Hepatocyte (in vitro differentiated cells): ENCODE results near the gene IER5. TPM values are rescaled to one million over a fixed set of nuclear protein-coding genes. Genes with fewer than 3 reads are reported as not detected.
"Not testable (repeated sequence)": the region's sequence is repeated elsewhere in the genome, so short reads cannot be mapped to it uniquely, and the experiment has no call there.

ENCODE experiments used
- DNase-seq: peaks from one replicate; pipeline ENCODE4 v3.0.0-alpha.2; 2016; ENCODE audit warnings: low spot score
- H2AFZ ChIP-seq: fragments of 200-600 bp; sonication (generic); 2 replicates; pipeline ENCODE4 v1.6.0; 2016; ENCODE audit warnings: antibody characterized with exemption, mild to moderate bottlenecking
- H3K27ac ChIP-seq: fragments of 200-600 bp; sonication (generic); 2 replicates; pipeline ENCODE4 v1.5.1; 2016; ENCODE audit warnings: mild to moderate bottlenecking
- H3K27me3 ChIP-seq: fragments of 200-600 bp; sonication (generic); 2 replicates; pipeline ENCODE4 v1.6.1; 2016
- H3K36me3 ChIP-seq: fragments of 200-600 bp; sonication (generic); replicated peaks from 2 replicates; pipeline ENCODE4 v1.5.1; 2016; ENCODE audit warnings: low read depth; ENCODE audit not compliant: insufficient read depth
- H3K4me1 ChIP-seq: fragments of 200-600 bp; sonication (generic); 2 replicates; pipeline ENCODE4 v1.5.1; 2016; ENCODE audit warnings: mild to moderate bottlenecking, moderate library complexity; ENCODE audit not compliant: insufficient read depth
- H3K4me2 ChIP-seq: fragments of 200-600 bp; sonication (generic); 2 replicates; pipeline ENCODE4 v1.6.0; 2016
- H3K4me3 ChIP-seq: fragments of 200-600 bp; sonication (generic); 2 replicates; pipeline ENCODE4 v1.5.1; 2016; ENCODE audit warnings: mild to moderate bottlenecking
- H3K79me2 ChIP-seq: fragments of 200-600 bp; sonication (generic); 2 replicates; pipeline ENCODE4 v1.6.0; 2017; ENCODE audit warnings: mild to moderate bottlenecking
- H3K9me2 ChIP-seq: fragments of 200-600 bp; sonication (generic); replicated peaks from 2 replicates; pipeline ENCODE4 v1.6.0; 2017; ENCODE audit warnings: mild to moderate bottlenecking; ENCODE audit not compliant: insufficient read depth
- H3K9me3 ChIP-seq: fragments of 200-600 bp; sonication (generic); 2 replicates; pipeline ENCODE4 v1.5.1; 2016; ENCODE audit warnings: low read depth, mild to moderate bottlenecking
- H4K20me1 ChIP-seq: fragments of 200-600 bp; sonication (generic); 2 replicates; pipeline ENCODE4 v1.6.0; 2016; ENCODE audit warnings: mild to moderate bottlenecking; ENCODE audit not compliant: insufficient read depth, poor library complexity, severe bottlenecking
- EZH2 ChIP-seq: fragments of 200-600 bp; sonication (generic); IDR thresholded peaks from 2 replicates; pipeline ENCODE4 v1.6.1; 2016; ENCODE audit warnings: antibody characterized with exemption, mild to moderate bottlenecking, borderline replicate concordance
- EZH2phosphoT487 ChIP-seq: fragments of 200-600 bp; sonication (generic); IDR thresholded peaks from one replicate; pipeline ENCODE4 v1.6.1; 2018; ENCODE audit warnings: antibody characterized with exemption, mild to moderate bottlenecking, low read depth, moderate library complexity; ENCODE audit not compliant: unreplicated experiment, severe bottlenecking
- WGBS: methylation state at CpG from one replicate; pipeline ENCODE4 v1.1.6; 2016; ENCODE audit warnings: low lambda C conversion rate; ENCODE audit errors: missing lambda C conversion rate; 5-methylcytosine and 5-hydroxymethylcytosine counted together
- polyA plus RNA-seq: library from polyadenylated mRNA; unstranded; fragments of >200 nt; fragmentation: Nextera tagmentation; extraction: Ambion mirVana; gene quantifications from 2 replicates; pipeline ENCODE4 v1.2.1, GENCODE V29; 2016
- total RNA-seq: library from RNA; depleted of rRNA; stranded (reverse); fragments of >200 nt; gene quantifications from 2 replicates; pipeline ENCODE4 v1.2.3, GENCODE V29; 2014
- TF ChIP-seq, protein P1 (sequence below): fragments of 200-600 bp; sonication (generic); IDR thresholded peaks from 2 replicates; pipeline ENCODE4 v1.5.1; 2016; ENCODE audit warnings: antibody characterized with exemption, mild to moderate bottlenecking; ENCODE audit not compliant: poor library complexity

Gene IER5
- total and polyA plus RNA-seq, 2 experiments from 2014 or later, result 16.6 to 23.1 TPM

DNA sequence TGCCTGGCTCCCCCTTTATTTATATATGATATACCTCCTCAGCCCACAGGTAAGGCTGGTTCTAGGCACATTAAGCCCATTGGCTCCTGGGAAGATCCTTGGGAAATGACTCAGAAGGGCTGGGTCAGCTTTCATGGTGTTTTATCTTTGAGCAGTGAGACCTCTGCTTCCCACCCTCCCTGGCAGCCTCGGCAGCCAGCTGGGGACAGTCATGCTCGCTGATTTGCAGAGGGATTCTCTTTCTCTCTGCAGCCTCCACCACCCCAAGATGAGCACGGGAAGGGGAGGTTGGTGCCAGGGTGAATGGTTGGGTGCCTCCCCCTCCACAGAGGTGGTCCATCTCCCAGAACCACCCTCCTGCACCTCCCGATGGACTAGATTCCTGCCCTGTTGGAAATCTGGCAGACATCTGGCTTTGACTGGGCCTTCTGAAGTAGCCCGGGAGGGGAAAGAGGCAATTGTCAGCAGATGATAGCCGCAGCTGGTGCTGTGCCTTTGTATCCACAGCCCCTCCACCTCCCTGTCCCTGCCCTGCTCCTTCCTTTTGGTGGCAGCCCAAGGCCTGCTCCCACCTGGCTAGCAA lies 24.6 kb downstream of the IER5 start:
- 37% methylated on average over 6 of the region's 6 CpGs for WGBS
- H3K27me3 ChIP-seq, result no peaks in the 10 kb centered on the region
- DNase-seq, result peak; percentile 41
- no peaks in the 10 kb centered on the region for H3K79me2 ChIP-seq
- H3K9me3 ChIP-seq, result no peaks in the 10 kb centered on the region
- H3K4me2 ChIP-seq, result no peak overlapping the region
- no peaks in the 10 kb centered on the region for H3K36me3 ChIP-seq
- no peak overlapping the region for H3K4me3 ChIP-seq
- H3K4me1 ChIP-seq, result peaks cover 31% of the 10 kb centered on the region
- H2AFZ ChIP-seq, result no peak overlapping the region
- H4K20me1 ChIP-seq, result no peaks in the 10 kb centered on the region
- TF ChIP-seq EZH2 (no peak), EZH2phosphoT487 (no peak)
- TF ChIP-seq, protein P1, sequence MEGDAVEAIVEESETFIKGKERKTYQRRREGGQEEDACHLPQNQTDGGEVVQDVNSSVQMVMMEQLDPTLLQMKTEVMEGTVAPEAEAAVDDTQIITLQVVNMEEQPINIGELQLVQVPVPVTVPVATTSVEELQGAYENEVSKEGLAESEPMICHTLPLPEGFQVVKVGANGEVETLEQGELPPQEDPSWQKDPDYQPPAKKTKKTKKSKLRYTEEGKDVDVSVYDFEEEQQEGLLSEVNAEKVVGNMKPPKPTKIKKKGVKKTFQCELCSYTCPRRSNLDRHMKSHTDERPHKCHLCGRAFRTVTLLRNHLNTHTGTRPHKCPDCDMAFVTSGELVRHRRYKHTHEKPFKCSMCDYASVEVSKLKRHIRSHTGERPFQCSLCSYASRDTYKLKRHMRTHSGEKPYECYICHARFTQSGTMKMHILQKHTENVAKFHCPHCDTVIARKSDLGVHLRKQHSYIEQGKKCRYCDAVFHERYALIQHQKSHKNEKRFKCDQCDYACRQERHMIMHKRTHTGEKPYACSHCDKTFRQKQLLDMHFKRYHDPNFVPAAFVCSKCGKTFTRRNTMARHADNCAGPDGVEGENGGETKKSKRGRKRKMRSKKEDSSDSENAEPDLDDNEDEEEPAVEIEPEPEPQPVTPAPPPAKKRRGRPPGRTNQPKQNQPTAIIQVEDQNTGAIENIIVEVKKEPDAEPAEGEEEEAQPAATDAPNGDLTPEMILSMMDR, result no peak
- peak overlapping the region; percentile 74 for H3K27ac ChIP-seq
- no peaks in the 10 kb centered on the region for H3K9me2 ChIP-seq

DNA sequence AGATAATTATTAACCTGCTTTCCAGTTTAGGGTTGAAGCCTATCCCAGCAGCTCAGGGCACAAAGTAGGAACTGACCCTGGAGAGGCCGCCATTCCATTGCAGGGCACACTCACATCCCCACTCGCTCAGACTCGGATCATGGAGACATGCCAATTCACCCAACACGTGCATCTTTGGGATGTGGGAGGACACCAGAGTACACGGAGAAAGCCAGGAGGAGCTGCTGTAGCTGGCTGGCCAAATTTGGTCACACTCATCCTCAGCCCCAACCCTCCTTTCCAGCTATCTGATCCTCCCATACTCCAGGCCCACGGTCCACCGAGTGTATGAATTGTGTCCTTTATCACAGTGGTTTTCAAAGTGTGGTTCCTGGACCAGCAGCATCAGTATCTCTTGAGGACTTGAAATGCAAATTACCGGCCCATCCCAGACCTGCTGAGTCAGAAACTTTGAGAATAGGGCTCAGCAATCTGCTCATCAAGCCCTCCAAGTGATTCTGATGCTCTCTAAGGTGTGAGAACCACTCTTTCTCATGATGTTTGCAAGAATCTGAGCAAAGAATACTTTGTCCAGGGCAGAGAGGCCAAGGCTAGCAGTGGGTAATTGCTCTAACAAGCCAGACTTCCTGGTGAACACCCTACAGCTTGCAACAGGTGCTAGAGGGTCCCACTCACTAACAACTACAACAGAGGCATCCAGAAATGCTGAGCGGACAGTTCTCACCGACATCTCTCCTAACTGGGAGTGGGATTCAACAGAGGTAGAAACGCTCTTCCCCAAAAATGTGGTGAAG lies 26.3 kb downstream of the IER5 start:
- Histone ChIP-seq H3K79me2 (no peaks in the 10 kb centered on the region), H3K9me2 (no peaks in the 10 kb centered on the region), H3K4me2 (no peak overlapping the region), H4K20me1 (no peaks in the 10 kb centered on the region), H3K9me3 (no peaks in the 10 kb centered on the region), H2AFZ (no peak overlapping the region), H3K27me3 (no peaks in the 10 kb centered on the region), H3K27ac (no peak overlapping the region), H3K4me1 (peaks cover 35% of the 10 kb centered on the region), H3K36me3 (no peaks in the 10 kb centered on the region), H3K4me3 (no peak overlapping the region)
- TF ChIP-seq EZH2phosphoT487, result no peak
- no peak for TF ChIP-seq EZH2
- TF ChIP-seq, protein P1, result no peak
- 93% methylated on average over 11 of the region's 11 CpGs for WGBS
- DNase-seq, result no peak

DNA sequence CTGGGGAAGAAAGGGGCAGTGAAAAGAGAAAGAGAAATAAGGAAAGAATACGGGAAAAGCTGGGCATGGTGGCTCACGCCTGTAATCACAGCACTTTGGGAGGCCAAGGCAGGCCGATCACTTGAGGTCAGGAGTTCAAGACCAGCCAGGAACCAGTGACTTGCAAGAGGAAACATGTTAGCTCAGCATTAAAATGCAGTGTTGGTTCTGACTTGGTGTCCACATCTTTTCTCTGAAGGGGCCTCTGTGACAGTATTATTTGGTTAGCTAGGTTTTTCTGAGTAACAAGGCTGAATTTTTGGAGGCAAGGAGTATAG lies 26.8 kb downstream of the IER5 start:
- no peak overlapping the region for H3K4me3 ChIP-seq
- no peak overlapping the region for H3K27ac ChIP-seq
- H3K4me2 ChIP-seq, result no peak overlapping the region
- no peaks in the 10 kb centered on the region for H3K9me3 ChIP-seq
- WGBS, result 97% methylated on average over 3 of the region's 3 CpGs
- no peaks in the 10 kb centered on the region for H3K27me3 ChIP-seq
- no peaks in the 10 kb centered on the region for H3K79me2 ChIP-seq
- no peak overlapping the region for H2AFZ ChIP-seq
- no peaks in the 10 kb centered on the region for H4K20me1 ChIP-seq
- H3K4me1 ChIP-seq, result peaks cover 37% of the 10 kb centered on the region
- no peaks in the 10 kb centered on the region for H3K36me3 ChIP-seq
- H3K9me2 ChIP-seq, result no peaks in the 10 kb centered on the region
- TF ChIP-seq, protein P1, result no peak
- TF ChIP-seq EZH2 (no peak), EZH2phosphoT487 (no peak)
- no peak for DNase-seq

DNA sequence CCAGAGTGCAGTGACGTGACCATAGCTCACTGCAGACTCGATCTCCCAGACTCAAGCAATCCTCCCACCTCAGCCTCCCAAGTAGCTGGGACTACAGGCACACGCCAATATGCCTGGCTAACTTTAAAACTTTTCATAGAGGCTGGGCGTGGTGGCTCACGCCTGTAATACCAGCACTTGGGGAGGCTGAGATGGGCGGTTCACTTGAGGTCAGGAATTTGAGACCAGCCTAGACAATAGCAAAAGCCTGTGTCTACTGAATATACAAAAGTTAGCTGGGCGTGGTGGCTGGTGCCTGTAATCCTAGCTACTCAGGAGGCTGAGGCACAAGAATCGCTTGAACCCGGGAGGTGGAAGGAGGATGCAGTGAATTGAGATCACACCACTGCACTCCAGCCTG lies 27.5 kb downstream of the IER5 start:
- 94% methylated on average over 9 of the region's 9 CpGs for WGBS
- not testable (repeated sequence) for H2AFZ ChIP-seq, H3K4me2 ChIP-seq, H3K79me2 ChIP-seq, H4K20me1 ChIP-seq, H3K4me3 ChIP-seq, H3K36me3 ChIP-seq, H3K9me3 ChIP-seq, H3K9me2 ChIP-seq, H3K27me3 ChIP-seq, DNase-seq, H3K27ac ChIP-seq
- H3K4me1 ChIP-seq, result peaks cover 37% of the 10 kb centered on the region
